CD8-positive, alpha-beta memory T cell (primary cell): ENCODE results near the gene M1AP. TPM values are rescaled to one million over a fixed set of nuclear protein-coding genes. Genes with fewer than 3 reads are reported as not detected.

Experiments used
- CTCF ChIA-PET: fragments of 350-600 bp; sonication (Branson Sonifier 250); formaldehyde crosslinking; loops from one replicate; lab custom pipeline; 2021; ENCODE audit warnings: antibody characterized with exemption; lab: Charles Lee
- POLR2A ChIA-PET: fragments of 350-600 bp; sonication (Branson Sonifier 250); formaldehyde crosslinking; loops from one replicate; lab custom pipeline; 2021; ENCODE audit warnings: antibody characterized with exemption; lab: Charles Lee
- DNase-seq, 5 donors: peaks; one replicate each; pipeline versions ENCODE4 v3.0.0 to v3.0.0-alpha.2; 2020 to 2022; ENCODE audit warnings: mixed read lengths in 1 of 5
- H3K27ac ChIP-seq: one replicate; pipeline ENCODE4 v1.7.0; 2013; ENCODE audit warnings: low read depth, mild to moderate bottlenecking, low read length, moderate library complexity
- H3K27me3 ChIP-seq: 2 replicates; pipeline ENCODE4 v1.7.0; 2013; ENCODE audit warnings: low read length, mild to moderate bottlenecking; ENCODE audit not compliant: insufficient read depth, poor library complexity, severe bottlenecking
- H3K36me3 ChIP-seq: 2 replicates; pipeline ENCODE4 v1.7.0; 2013; ENCODE audit warnings: mild to moderate bottlenecking, low read length, moderate library complexity; ENCODE audit not compliant: insufficient read depth
- H3K4me1 ChIP-seq: 2 replicates; pipeline ENCODE4 v1.7.0; 2013; ENCODE audit warnings: mild to moderate bottlenecking, low read length, moderate library complexity; ENCODE audit not compliant: insufficient read depth
- H3K4me3 ChIP-seq: 2 replicates; pipeline ENCODE4 v1.7.0; 2013; ENCODE audit warnings: mild to moderate bottlenecking, low read length
- H3K9me3 ChIP-seq: 2 replicates; pipeline ENCODE4 v1.7.0; 2013; ENCODE audit warnings: mild to moderate bottlenecking, low read length
- H3K27ac Mint-ChIP-seq, 8 donors: one replicate each; pipeline ENCODE4 v1.8.0; 2020 to 2021; ENCODE audit warnings: mixed read lengths in 8 of 8, mild to moderate bottlenecking in 6 of 8, inconsistent platforms in 3 of 8, moderate library complexity in 3 of 8
- H3K27me3 Mint-ChIP-seq, 2 donors: one replicate each; pipeline ENCODE4 v1.8.0; 2020 to 2021; ENCODE audit warnings: mixed read lengths in 2 of 2, mild to moderate bottlenecking in 1 of 2, moderate library complexity in 1 of 2
- H3K36me3 Mint-ChIP-seq, 3 donors: one replicate each; pipeline ENCODE4 v1.8.0; 2020 to 2021; ENCODE audit warnings: mixed read lengths in 3 of 3, inconsistent platforms in 1 of 3, mild to moderate bottlenecking in 1 of 3
- H3K4me1 Mint-ChIP-seq, 3 donors: one replicate each; pipeline ENCODE4 v1.8.0; 2020 to 2021; ENCODE audit warnings: mixed read lengths in 3 of 3, inconsistent platforms in 1 of 3, mild to moderate bottlenecking in 1 of 3
- H3K4me3 Mint-ChIP-seq, 7 donors: one replicate each; pipeline ENCODE4 v1.8.0; 2020 to 2021; ENCODE audit warnings: mixed read lengths in 7 of 7, mild to moderate bottlenecking in 6 of 7, moderate library complexity in 4 of 7, inconsistent platforms in 2 of 7
- H3K9me3 Mint-ChIP-seq, 5 donors: one replicate each; pipeline ENCODE4 v1.8.0; 2020 to 2022; ENCODE audit warnings: mixed read lengths in 5 of 5, mild to moderate bottlenecking in 3 of 5, moderate library complexity in 2 of 5, inconsistent platforms in 1 of 5
- polyA plus RNA-seq: library from polyadenylated mRNA; unstranded; fragments of 300-500 nt; fragmentation: Illumina TruSeq; gene quantifications from one replicate; pipeline ENCODE4 v1.2.3, GENCODE V29; 2021
- total RNA-seq, 2 experiments: library from RNA; stranded (reverse); gene quantifications; one replicate each; pipeline ENCODE4 v1.2.3, GENCODE V29; 2021

M1AP gene
- total and polyA plus RNA-seq, 3 experiments from 2014 or later, result 0.39 TPM; not detected in 2

DNA sequence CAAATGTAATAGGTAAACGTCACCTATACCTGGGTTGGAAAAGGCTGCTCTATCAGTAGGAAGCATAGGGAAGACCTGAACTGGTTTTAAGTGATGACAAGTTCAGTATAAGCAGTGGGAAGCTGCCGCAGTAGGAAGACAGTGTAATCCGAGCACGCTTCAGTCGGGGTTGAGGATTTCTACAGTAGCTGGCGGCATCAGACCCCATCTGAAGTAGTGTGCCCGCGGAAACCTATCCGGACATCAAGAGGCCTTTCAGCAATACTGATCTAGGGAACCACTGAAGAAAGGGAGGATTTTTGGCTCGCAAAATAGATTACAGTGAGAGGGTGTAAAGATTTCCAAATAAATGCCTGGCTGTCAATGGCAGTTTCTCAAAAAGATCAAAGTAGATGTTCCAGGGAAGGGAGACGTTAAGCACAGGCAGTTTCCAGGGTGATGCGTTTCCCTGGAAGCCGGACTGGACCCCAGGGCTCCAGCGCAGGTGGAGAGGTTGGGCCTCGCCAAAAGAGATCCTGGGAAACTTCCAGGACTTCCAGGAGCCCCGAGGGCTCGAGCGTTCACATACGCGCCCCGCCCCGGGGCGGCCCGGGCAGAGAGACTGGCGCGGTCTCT, 99.7 kb downstream of the M1AP start:
- Mint-ChIP-seq H3K27me3 (peaks cover 37 to 48% of the 10 kb centered on the region in 2 donors), H3K4me3 (peak overlapping the region; percentile 28 to 77 (median 57)), H3K27ac (no peak overlapping the region), H3K36me3 (no peaks in the 10 kb centered on the region), H3K9me3 (peaks cover 0 to 2% (median 0%) of the 10 kb centered on the region in 5 donors), H3K4me1 (peaks cover 6 to 13% (median 7%) of the 10 kb centered on the region in 3 donors)
- ChIA-PET POLR2A (no interaction called here), CTCF (no interaction called here)
- DNase-seq, result no peak
- Histone ChIP-seq H3K36me3 (no peaks in the 10 kb centered on the region), H3K27ac (no peak overlapping the region), H3K27me3 (peaks cover 24% of the 10 kb centered on the region), H3K9me3 (no peaks in the 10 kb centered on the region), H3K4me3 (peak overlapping the region; percentile 12), H3K4me1 (peaks cover 12% of the 10 kb centered on the region)

DNA sequence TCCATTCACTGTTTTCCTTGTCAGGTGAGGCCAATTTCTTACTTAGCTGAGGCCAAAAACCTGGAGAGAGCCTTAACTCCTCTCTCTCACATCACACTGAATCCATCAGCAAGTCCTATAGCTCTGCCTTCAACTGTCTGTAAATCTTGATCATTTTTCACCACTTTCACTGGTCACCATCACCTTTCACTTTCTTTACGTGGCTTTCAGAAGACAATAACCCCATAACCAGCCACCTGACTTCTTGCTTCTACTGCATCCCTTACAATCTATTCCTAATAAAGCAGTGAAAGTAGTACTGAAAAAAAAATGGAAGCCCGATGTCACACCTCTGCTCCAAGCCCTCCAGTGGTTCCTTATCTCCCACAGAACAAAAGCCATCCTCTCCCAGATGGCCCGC, 102.1 kb downstream of the M1AP start:
- no peaks in the 10 kb centered on the region for H3K36me3 Mint-ChIP-seq

DNA sequence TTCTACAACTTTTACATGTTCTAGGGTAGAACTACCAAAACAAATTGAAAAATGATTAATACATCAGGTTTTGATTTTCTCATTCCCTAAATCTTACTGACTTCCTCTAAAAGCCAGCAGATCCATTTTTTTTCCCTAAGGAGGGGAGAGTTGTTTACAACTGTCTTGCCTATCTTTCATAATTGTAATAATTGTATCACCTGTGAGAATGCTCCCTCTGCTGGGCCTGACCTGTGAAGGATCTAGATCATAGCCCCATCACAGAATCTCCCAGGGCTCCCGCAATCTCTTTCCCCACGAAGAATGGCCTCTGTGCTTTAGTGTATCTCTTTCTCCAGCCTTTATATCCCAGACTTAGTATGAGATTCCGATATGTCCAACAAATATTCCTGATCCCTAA, 103.5 kb downstream of the M1AP start:
- CTCF ChIA-PET, result interaction anchor here (0.8 to 3.9 kb wide), 4 partner anchors 41 to 63 kb away, joined by 3 to 16 read pairs (median 3); partner anchors contain the start of genes CCDC142 and TTC31
- Mint-ChIP-seq H3K4me3 (no peak overlapping the region), H3K9me3 (no peaks in the 10 kb centered on the region), H3K36me3 (no peaks in the 10 kb centered on the region), H3K27ac (peak overlapping the region in 1 of 8 donors; percentile 1), H3K27me3 (peaks cover 33 to 50% of the 10 kb centered on the region in 2 donors), H3K4me1 (peaks cover 3 to 12% (median 7%) of the 10 kb centered on the region in 3 donors)
- Histone ChIP-seq H3K27me3 (peaks cover 26% of the 10 kb centered on the region), H3K4me1 (peaks cover 10% of the 10 kb centered on the region), H3K36me3 (no peaks in the 10 kb centered on the region), H3K27ac (no peak overlapping the region), H3K9me3 (no peaks in the 10 kb centered on the region), H3K4me3 (no peak overlapping the region)
- DNase-seq, result no peak
- POLR2A ChIA-PET, result no interaction called here

More for the DNA sequence above, 102.1 kb downstream of the M1AP start:
- no peak overlapping the region for H3K27ac ChIP-seq
- Mint-ChIP-seq H3K27ac (no peak overlapping the region), H3K27me3 (peaks cover 34 to 56% of the 10 kb centered on the region in 2 donors), H3K9me3 (no peaks in the 10 kb centered on the region), H3K4me1 (peaks cover 3 to 13% (median 7%) of the 10 kb centered on the region in 3 donors), H3K4me3 (no peak overlapping the region)
- no peak overlapping the region for H3K4me3 ChIP-seq
- DNase-seq, result no peak
- no peaks in the 10 kb centered on the region for H3K36me3 ChIP-seq
- H3K4me1 ChIP-seq, result peaks cover 12% of the 10 kb centered on the region
- H3K9me3 ChIP-seq, result no peaks in the 10 kb centered on the region
- ChIA-PET POLR2A (interaction anchor here (0.6 kb wide), 1 partner anchor 35 kb away, joined by 7 read pairs; no protein-coding TSS in a partner anchor), CTCF (interaction anchor here (1.2 to 3.9 kb wide), 3 partner anchors 56 to 296 kb away, joined by 3 to 16 read pairs (median 3); partner anchors contain the start of genes CCDC142 and TTC31)
- H3K27me3 ChIP-seq, result peaks cover 31% of the 10 kb centered on the region

DNA sequence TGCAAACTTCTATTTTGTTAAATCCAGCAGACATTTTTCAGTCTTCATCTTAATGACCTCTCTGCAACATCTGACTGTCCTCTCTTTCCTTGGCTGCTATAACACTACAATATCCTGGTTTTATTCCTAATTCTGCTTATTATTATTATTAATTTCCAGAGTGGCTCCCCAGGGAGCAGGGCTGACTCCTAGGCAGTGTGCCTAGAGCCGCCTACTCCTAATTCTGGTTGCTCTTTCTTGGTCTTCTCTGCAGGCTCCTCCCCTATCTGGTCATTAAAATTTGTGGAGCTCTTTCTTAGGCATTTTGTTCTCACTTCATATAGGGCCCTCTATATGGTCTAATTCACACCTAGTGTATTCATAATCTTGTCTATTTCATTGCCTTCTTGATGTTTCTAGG, 105.2 kb downstream of the M1AP start:
- no peak overlapping the region for H3K27ac ChIP-seq
- H3K27me3 ChIP-seq, result peaks cover 10% of the 10 kb centered on the region
- no peaks in the 10 kb centered on the region for H3K9me3 ChIP-seq
- no peak overlapping the region for H3K4me3 Mint-ChIP-seq
- no peak overlapping the region for H3K4me3 ChIP-seq
- no peaks in the 10 kb centered on the region for H3K4me1 ChIP-seq
- no peak for DNase-seq
- POLR2A ChIA-PET, result no interaction called here
- peaks cover 29 to 56% of the 10 kb centered on the region in 2 donors for H3K27me3 Mint-ChIP-seq
- H3K36me3 ChIP-seq, result no peaks in the 10 kb centered on the region
- CTCF ChIA-PET, result no interaction called here
- no peaks in the 10 kb centered on the region for H3K36me3 Mint-ChIP-seq
- H3K27ac Mint-ChIP-seq, result no peak overlapping the region
- H3K4me1 Mint-ChIP-seq, result peaks cover 0 to 2% (median under 1%) of the 10 kb centered on the region in 3 donors
- no peaks in the 10 kb centered on the region for H3K9me3 Mint-ChIP-seq

DNA sequence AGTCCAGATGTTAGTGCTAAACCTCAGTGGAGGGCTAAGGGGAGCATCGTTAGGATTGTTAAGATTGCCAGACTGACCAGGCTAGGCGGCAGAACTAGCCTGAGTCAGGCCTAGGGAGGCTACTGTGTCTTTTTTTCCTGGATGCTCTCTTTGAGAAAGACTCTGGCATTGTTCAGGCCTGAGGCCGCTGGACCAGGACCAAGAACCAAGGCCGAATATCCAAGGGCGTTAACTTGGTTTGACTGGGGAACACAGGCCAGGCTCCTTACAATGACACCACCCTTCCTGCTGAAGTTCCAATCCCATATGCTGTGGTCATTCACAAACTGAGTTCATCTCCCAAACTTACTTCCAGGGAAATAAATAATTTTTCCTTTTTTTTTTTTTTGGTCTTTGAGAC, 107.8 kb downstream of the M1AP start:
- H3K27me3 Mint-ChIP-seq, result peaks cover 22 to 53% of the 10 kb centered on the region in 2 donors
- H3K4me1 Mint-ChIP-seq, result no peaks in the 10 kb centered on the region
- no peaks in the 10 kb centered on the region for H3K36me3 ChIP-seq
- ChIA-PET POLR2A (no interaction called here), CTCF (interaction anchor here (0.8 kb wide), 1 partner anchor 10 kb away, joined by 3 read pairs; the partner anchor contains the start of gene HTRA2)
- peaks cover 12% of the 10 kb centered on the region for H3K27me3 ChIP-seq
- no peak overlapping the region for H3K4me3 ChIP-seq
- no peaks in the 10 kb centered on the region for H3K4me1 ChIP-seq
- no peak for DNase-seq
- no peak overlapping the region for H3K27ac Mint-ChIP-seq
- no peaks in the 10 kb centered on the region for H3K9me3 ChIP-seq
- H3K9me3 Mint-ChIP-seq, result no peaks in the 10 kb centered on the region
- H3K36me3 Mint-ChIP-seq, result no peaks in the 10 kb centered on the region
- no peak overlapping the region for H3K4me3 Mint-ChIP-seq
- H3K27ac ChIP-seq, result no peak overlapping the region

DNA sequence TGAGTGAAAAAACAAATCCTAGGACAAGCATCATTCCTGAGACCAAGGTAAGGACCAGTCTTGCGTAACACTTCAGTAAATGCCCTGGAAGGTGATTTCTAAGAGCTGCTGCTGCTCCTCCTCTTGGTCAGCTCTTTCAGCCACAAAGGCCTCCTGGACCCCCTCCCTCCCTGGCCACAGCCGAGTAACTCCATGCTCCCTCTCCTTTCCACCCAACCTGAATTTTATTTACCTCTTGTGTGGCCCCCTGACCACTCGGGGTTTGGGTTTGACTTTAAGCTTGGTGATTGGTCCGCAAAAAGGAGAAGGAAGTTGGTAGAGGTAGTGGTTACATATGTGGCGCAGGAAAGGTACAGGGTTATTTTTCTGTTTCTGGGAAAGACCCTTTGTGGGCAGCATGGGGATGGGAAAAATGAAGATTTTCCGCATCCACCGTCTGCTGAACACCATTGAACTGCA, 109.2 kb downstream of the M1AP start:
- peaks cover under 1% of the 10 kb centered on the region for H3K36me3 ChIP-seq
- H3K4me1 ChIP-seq, result no peaks in the 10 kb centered on the region
- ChIA-PET CTCF (no interaction called here), POLR2A (interaction anchor here (1.1 kb wide), 1 partner anchor 15 kb away, joined by 4 read pairs; no protein-coding TSS in a partner anchor)
- Mint-ChIP-seq H3K36me3 (peaks cover 0 to under 1% (median 0%) of the 10 kb centered on the region in 3 donors), H3K9me3 (no peaks in the 10 kb centered on the region), H3K4me3 (no peak overlapping the region), H3K27me3 (peaks cover 17 to 49% of the 10 kb centered on the region in 2 donors), H3K4me1 (no peaks in the 10 kb centered on the region), H3K27ac (no peak overlapping the region)
- H3K27me3 ChIP-seq, result peaks cover 12% of the 10 kb centered on the region
- no peak overlapping the region for H3K4me3 ChIP-seq
- H3K9me3 ChIP-seq, result no peaks in the 10 kb centered on the region
- DNase-seq, result no peak
- H3K27ac ChIP-seq, result no peak overlapping the region

DNA sequence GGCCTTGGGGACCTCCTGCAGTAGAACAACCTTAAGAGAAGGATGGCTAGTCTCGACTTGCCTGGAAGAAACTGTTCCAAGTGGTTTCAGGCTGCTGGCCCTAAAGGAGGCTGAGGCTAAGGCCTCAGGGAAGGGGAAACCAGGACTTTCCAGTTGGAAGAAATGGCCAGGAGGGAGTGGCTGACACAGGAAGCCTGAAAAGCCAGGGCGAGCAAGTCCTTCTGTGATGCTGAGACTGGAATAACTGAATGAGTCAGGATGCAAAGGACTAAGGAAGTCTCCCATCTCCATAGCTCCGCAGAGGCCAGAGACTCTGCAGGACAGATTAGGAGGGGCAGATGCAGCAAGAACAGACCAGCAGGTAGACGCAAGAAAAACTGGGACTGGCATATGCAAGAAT, 111.0 kb downstream of the M1AP start:
- no peak overlapping the region for H3K27ac Mint-ChIP-seq
- no peak overlapping the region for H3K27ac ChIP-seq
- H3K4me1 Mint-ChIP-seq, result peaks cover 2 to 3% (median 2%) of the 10 kb centered on the region in 3 donors
- no peaks in the 10 kb centered on the region for H3K9me3 ChIP-seq
- H3K36me3 ChIP-seq, result peaks cover 9% of the 10 kb centered on the region
- H3K4me3 Mint-ChIP-seq, result no peak overlapping the region
- DNase-seq, result no peak
- H3K4me3 ChIP-seq, result no peak overlapping the region
- ChIA-PET CTCF (no interaction called here), POLR2A (no interaction called here)
- H3K27me3 ChIP-seq, result peaks cover 8% of the 10 kb centered on the region
- peaks cover 0 to 16% (median 0%) of the 10 kb centered on the region in 3 donors for H3K36me3 Mint-ChIP-seq
- H3K4me1 ChIP-seq, result no peaks in the 10 kb centered on the region
- no peaks in the 10 kb centered on the region for H3K9me3 Mint-ChIP-seq
- H3K27me3 Mint-ChIP-seq, result peaks cover 14 to 37% of the 10 kb centered on the region in 2 donors
